Fibroblast of gingiva (primary cell): ENCODE measurements around the gene ENO2.
"Not testable (repeated sequence)": the region's sequence is repeated elsewhere in the genome, so short reads cannot be mapped to it uniquely, and the experiment has no call there.

Experiments
- DNase-seq: peaks from one replicate; pipeline ENCODE4 v3.0.0-alpha.2; 2011; ENCODE audit warnings: low read depth

The ENO2 gene

GRCh38 chr12:6914246-6914946 lies at the start of gene ENO2:
Gene ENO2, plus strand, starts transcription at chr12:6914580. Its CDS starts 1,253 bp downstream, at chr12:6915833.
- peak; percentile 57 for DNase-seq

- DNase-seq, result not testable (repeated sequence)
Observed at GRCh38 chr12:6865307-6865706, 49.1 kb upstream of the ENO2 start.

GRCh38 chr12:6866163-6866919 lies 48.0 kb upstream of the ENO2 start:
- no peak for DNase-seq

GRCh38 chr12:6866920-6867412 lies 47.4 kb upstream of the ENO2 start:
- DNase-seq, result no peak

GRCh38 chr12:6867413-6868210 lies 46.8 kb upstream of the ENO2 start, which contains the start of gene TPI1:
Gene TPI1, plus strand, starts transcription at chr12:6867531. Its CDS starts 36 bp downstream, at chr12:6867567.
- DNase-seq, result peak; percentile 81

- DNase-seq, result no peak
Observed at GRCh38 chr12:6868211-6869048, 46.0 kb upstream of the ENO2 start.

- peak; percentile 56 for DNase-seq
Observed at GRCh38 chr12:6869049-6870021, 45.0 kb upstream of the ENO2 start.

- DNase-seq, result peak; percentile 28
Observed at GRCh38 chr12:6870304-6870703, 44.1 kb upstream of the ENO2 start.

GRCh38 chr12:6871052-6871957 lies 43.1 kb upstream of the ENO2 start:
- DNase-seq, result no peak

- DNase-seq, result peak; percentile 58
Observed at GRCh38 chr12:6872073-6873048, 42.0 kb upstream of the ENO2 start.

- peak; percentile 95 for DNase-seq
Observed at GRCh38 chr12:6873094-6874014, 41.0 kb upstream of the ENO2 start, which contains the start of gene SPSB2. Gene SPSB2, minus strand, starts transcription at chr12:6873303. Its CDS starts 402 bp downstream, at chr12:6872901.

- DNase-seq, result not testable (repeated sequence)
Observed at GRCh38 chr12:6874015-6874368, 40.4 kb upstream of the ENO2 start.

- DNase-seq, result not testable (repeated sequence)
Observed at GRCh38 chr12:6879824-6880223, 34.6 kb upstream of the ENO2 start.

GRCh38 chr12:6883252-6883651 lies 31.1 kb upstream of the ENO2 start:
- DNase-seq, result no peak

GRCh38 chr12:6883683-6884082 lies 30.7 kb upstream of the ENO2 start:
- DNase-seq, result no peak

GRCh38 chr12:6884539-6884938 lies 29.8 kb upstream of the ENO2 start:
- DNase-seq, result no peak
